KG1 (cell line): ENCODE data around the gene AKAP13.

Experiments
- DNase-seq: peaks from one replicate; lab custom pipeline; 2025; lab: John Stamatoyannopoulos, UW

Gene AKAP13

GRCh38 chr15:85539491-85539890, 159.1 kb downstream of the AKAP13 start:
- no peak for DNase-seq

GRCh38 chr15:85540085-85540797, 159.8 kb downstream of the AKAP13 start:
- no peak for DNase-seq

GRCh38 chr15:85541744-85542143, 161.3 kb downstream of the AKAP13 start:
- no peak for DNase-seq

GRCh38 chr15:85542488-85542887, 162.1 kb downstream of the AKAP13 start:
- no peak for DNase-seq

- no peak for DNase-seq
Observed at GRCh38 chr15:85542895-85543331, 162.5 kb downstream of the AKAP13 start.

GRCh38 chr15:85543741-85544155, 163.3 kb downstream of the AKAP13 start:
- DNase-seq: no peak

GRCh38 chr15:85545185-85545584, 164.8 kb downstream of the AKAP13 start:
- DNase-seq: no peak

GRCh38 chr15:85545752-85546151, 165.3 kb downstream of the AKAP13 start:
- no peak for DNase-seq

- DNase-seq: no peak
Observed at GRCh38 chr15:85547386-85547785, 167.0 kb downstream of the AKAP13 start.

GRCh38 chr15:85550283-85550682, 169.9 kb downstream of the AKAP13 start:
- DNase-seq: no peak

GRCh38 chr15:85551221-85551832, 170.9 kb downstream of the AKAP13 start:
- DNase-seq: no peak

GRCh38 chr15:85554852-85555521, 174.6 kb downstream of the AKAP13 start:
- DNase-seq: peak; percentile 35

GRCh38 chr15:85555875-85556617, 175.6 kb downstream of the AKAP13 start:
- no peak for DNase-seq

GRCh38 chr15:85556618-85556895, 176.2 kb downstream of the AKAP13 start:
- no peak for DNase-seq

- no peak for DNase-seq
Observed at GRCh38 chr15:85557385-85557784, 177.0 kb downstream of the AKAP13 start.

- no peak for DNase-seq
Observed at GRCh38 chr15:85558848-85559247, 178.4 kb downstream of the AKAP13 start.

GRCh38 chr15:85559530-85559929, 179.1 kb downstream of the AKAP13 start:
- no peak for DNase-seq

GRCh38 chr15:85562824-85563223, 182.4 kb downstream of the AKAP13 start:
- no peak for DNase-seq

GRCh38 chr15:85563328-85563727, 182.9 kb downstream of the AKAP13 start:
- no peak for DNase-seq

GRCh38 chr15:85563731-85564130, 183.3 kb downstream of the AKAP13 start:
- DNase-seq: no peak

- DNase-seq: no peak
Observed at GRCh38 chr15:85564686-85565085, 184.3 kb downstream of the AKAP13 start.

- DNase-seq: no peak
Observed at GRCh38 chr15:85568261-85568808, 187.9 kb downstream of the AKAP13 start.
